Cardiac muscle cell (in vitro differentiated cells and primary cell): ENCODE measurements around the gene LRP3. TPM values are rescaled to one million over a fixed set of nuclear protein-coding genes. Genes with fewer than 3 reads are reported as not detected.

ENCODE experiments used
- DNase-seq, 2 donors: peaks; one replicate each; pipeline versions ENCODE4 v3.0.0 to v3.0.0-alpha.2; 2010 to 2017; ENCODE audit warnings: low read depth in 1 of 2, low spot score in 1 of 2
- H3K27ac ChIP-seq: fragments of 200-600 bp; sonication (generic); 2 replicates; pipeline ENCODE4 v1.5.1; 2016
- H3K27me3 ChIP-seq: fragments of 200-600 bp; sonication (generic); 2 replicates; pipeline ENCODE4 v1.6.0; 2016; ENCODE audit warnings: control low read depth
- H3K36me3 ChIP-seq: fragments of 200-600 bp; sonication (generic); 2 replicates; pipeline ENCODE4 v1.5.1; 2016; ENCODE audit warnings: control low read depth
- H3K4me1 ChIP-seq: fragments of 200-600 bp; sonication (generic); 2 replicates; pipeline ENCODE4 v1.8.1; 2017; ENCODE audit warnings: low read depth, mild to moderate bottlenecking, mixed run types
- H3K4me3 ChIP-seq: fragments of 200-600 bp; sonication (generic); 2 replicates; pipeline ENCODE4 v1.5.1; 2016; ENCODE audit warnings: mild to moderate bottlenecking
- H3K9me3 ChIP-seq: fragments of 200-600 bp; sonication (generic); 2 replicates; pipeline ENCODE4 v1.5.1; 2017; ENCODE audit warnings: low read depth, mild to moderate bottlenecking, control low read depth
- CTCF ChIP-seq: IDR thresholded peaks from 2 replicates; pipeline ENCODE4 v1.5.1; 2012; ENCODE audit warnings: low read depth, mild to moderate bottlenecking, low read length
- polyA plus RNA-seq: library from polyadenylated mRNA; unstranded; fragments of >200 nt; fragmentation: Nextera tagmentation; extraction: Ambion mirVana; gene quantifications from 2 replicates; pipeline ENCODE4 v1.2.1, GENCODE V29; 2016
- total RNA-seq: library from RNA; depleted of rRNA; stranded (reverse); fragments of >200 nt; gene quantifications from 2 replicates; pipeline ENCODE4 v1.2.3, GENCODE V29; 2016

Gene LRP3
- total and polyA plus RNA-seq, 2 experiments from 2014 or later: 38.4 to 39.4 TPM

GRCh38 chr19:33205531-33206260 is 11.6 kb downstream of the LRP3 start:
- Histone ChIP-seq H3K4me3 (no peak overlapping the region), H3K36me3 (no peaks in the 10 kb centered on the region), H3K4me1 (no peaks in the 10 kb centered on the region), H3K9me3 (no peaks in the 10 kb centered on the region), H3K27ac (no peak overlapping the region), H3K27me3 (no peaks in the 10 kb centered on the region)
- TF ChIP-seq CTCF: no peak
- no peak for DNase-seq

- H3K9me3 ChIP-seq: no peaks in the 10 kb centered on the region
- DNase-seq: no peak
- H3K4me1 ChIP-seq: no peaks in the 10 kb centered on the region
- no peak for TF ChIP-seq CTCF
- no peaks in the 10 kb centered on the region for H3K36me3 ChIP-seq
- H3K4me3 ChIP-seq: no peak overlapping the region
- H3K27ac ChIP-seq: no peak overlapping the region
- H3K27me3 ChIP-seq: no peaks in the 10 kb centered on the region
These were observed 12.3 kb downstream of the LRP3 start for GRCh38 chr19:33206261-33207039.

DNA sequence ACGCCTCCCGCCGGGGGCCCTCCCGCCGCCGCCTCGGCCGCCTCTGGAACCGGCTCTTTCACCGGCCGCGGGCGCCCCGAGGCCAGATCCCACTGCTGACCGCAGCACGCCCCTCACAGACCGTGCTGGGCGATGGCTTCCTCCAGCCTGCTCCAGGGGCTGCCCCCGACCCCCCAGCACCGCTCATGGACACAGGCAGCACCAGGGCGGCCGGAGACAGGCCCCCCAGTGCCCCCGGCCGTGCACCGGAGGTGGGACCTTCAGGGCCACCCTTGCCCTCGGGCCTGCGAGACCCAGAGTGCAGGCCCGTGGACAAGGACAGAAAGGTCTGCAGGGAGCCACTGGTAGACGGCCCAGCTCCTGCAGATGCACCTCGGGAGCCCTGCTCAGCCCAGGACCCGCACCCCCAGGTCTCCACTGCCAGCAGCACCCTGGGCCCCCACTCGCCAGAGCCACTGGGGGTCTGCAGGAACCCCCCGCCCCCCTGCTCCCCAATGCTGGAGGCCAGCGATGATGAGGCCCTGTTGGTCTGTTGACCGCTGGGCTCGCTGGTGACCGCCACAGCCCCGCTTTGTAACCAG is 13.0 kb downstream of the LRP3 start:
- no peaks in the 10 kb centered on the region for H3K4me1 ChIP-seq
- H3K4me3 ChIP-seq: no peak overlapping the region
- no peak for TF ChIP-seq CTCF
- no peak for DNase-seq
- no peaks in the 10 kb centered on the region for H3K36me3 ChIP-seq
- no peaks in the 10 kb centered on the region for H3K9me3 ChIP-seq
- no peak overlapping the region for H3K27ac ChIP-seq
- H3K27me3 ChIP-seq: no peaks in the 10 kb centered on the region

DNA sequence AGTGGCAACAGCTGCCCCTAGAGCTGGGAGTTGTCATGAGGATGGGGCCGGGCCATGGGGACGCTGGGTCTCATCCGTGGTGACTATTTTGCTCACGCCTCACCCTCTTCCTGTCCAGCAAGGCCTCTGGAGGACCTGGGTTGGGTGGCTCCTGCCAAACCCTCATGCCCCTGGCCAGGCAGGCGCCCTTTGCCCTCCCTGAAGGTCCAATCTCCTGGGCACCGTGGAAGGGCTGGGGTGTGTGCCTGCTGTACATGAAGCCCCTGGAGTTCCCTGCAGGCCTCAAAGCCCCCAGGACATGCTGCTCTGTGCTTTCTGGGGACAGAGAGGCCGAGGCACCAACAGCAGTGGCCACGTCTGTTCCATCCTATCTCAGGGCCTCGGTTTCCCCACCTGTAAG is 13.8 kb downstream of the LRP3 start:
- Histone ChIP-seq H3K36me3 (no peaks in the 10 kb centered on the region), H3K4me1 (no peaks in the 10 kb centered on the region), H3K27ac (no peak overlapping the region), H3K27me3 (no peaks in the 10 kb centered on the region), H3K4me3 (no peak overlapping the region), H3K9me3 (no peaks in the 10 kb centered on the region)
- no peak for TF ChIP-seq CTCF
- no peak for DNase-seq

- Histone ChIP-seq H3K27ac (no peak overlapping the region), H3K9me3 (no peaks in the 10 kb centered on the region), H3K36me3 (no peaks in the 10 kb centered on the region), H3K4me1 (no peaks in the 10 kb centered on the region), H3K27me3 (no peaks in the 10 kb centered on the region), H3K4me3 (no peak overlapping the region)
- TF ChIP-seq CTCF: no peak
- DNase-seq: no peak
These were observed 14.3 kb downstream of the LRP3 start for GRCh38 chr19:33208371-33208895.
